ENCODE data around the gene COPRS.
"Not testable (repeated sequence)": the region's sequence is repeated elsewhere in the genome, so short reads cannot be mapped to it uniquely, and the experiment has no call there.

The COPRS gene

GRCh38 chr17:31815212-31815730, 43.8 kb downstream of the COPRS start:
- DNase-seq (ENCODE audit: insufficient read length, low spot score) (no peak), FAIRE-seq (no peak)

- DNase-seq (ENCODE audit: insufficient read length, low spot score) (no peak), FAIRE-seq (no peak)
Measured at GRCh38 chr17:31811101-31811500, 47.9 kb downstream of the COPRS start.

GRCh38 chr17:31809876-31810275, 49.2 kb downstream of the COPRS start:
- not testable (repeated sequence) for DNase-seq (ENCODE audit: insufficient read length, low spot score); FAIRE-seq

- DNase-seq (ENCODE audit: insufficient read length, low spot score) (no peak), FAIRE-seq (no peak)
Measured at GRCh38 chr17:31808521-31809050, 50.5 kb downstream of the COPRS start.

GRCh38 chr17:31807846-31808245, 51.2 kb downstream of the COPRS start:
- no peak for FAIRE-seq
- DNase-seq (ENCODE audit: insufficient read length, low spot score), result no peak

- FAIRE-seq, result no peak
- DNase-seq (ENCODE audit: insufficient read length, low spot score), result no peak
Measured at GRCh38 chr17:31806921-31807320, 52.1 kb downstream of the COPRS start.

- FAIRE-seq, result peak; percentile 74
- no peak for DNase-seq (ENCODE audit: insufficient read length, low spot score)
Measured at GRCh38 chr17:31803494-31804213, 55.4 kb downstream of the COPRS start.

- no peak for FAIRE-seq
- no peak for DNase-seq (ENCODE audit: insufficient read length, low spot score)
Measured at GRCh38 chr17:31802502-31802901, 56.5 kb downstream of the COPRS start.

All from HTR-8/SVneo (cell line).